OCI-LY1 (cell line): Measurements from ENCODE around the gene CRADD.

Source experiments
- CTCF ChIP-seq: fragments of 200-600 bp; sonication (generic), shearing (Covaris generic); IDR thresholded peaks from 2 replicates; pipeline ENCODE4 v1.5.1; 2017; ENCODE audit warnings: mild to moderate bottlenecking, antibody characterized with exemption, low read length, moderate library complexity, mixed read lengths
- EZH2 ChIP-seq: fragments of 200-600 bp; sonication (generic), shearing (Covaris generic); IDR thresholded peaks from 2 replicates; pipeline ENCODE4 v1.8.0; 2017; ENCODE audit warnings: borderline replicate concordance, mixed run types, mild to moderate bottlenecking, antibody characterized with exemption, low read length, moderate library complexity, mixed read lengths

- no peak for TF ChIP-seq CTCF
- no peak for TF ChIP-seq EZH2
Measured at GRCh38 chr12:93712200-93712599, 35.0 kb downstream of the CRADD start.
